KBM-7 (cell line): ENCODE results near the gene C5orf22.
"Not testable (repeated sequence)": the region's sequence is repeated elsewhere in the genome, so short reads cannot be mapped to it uniquely, and the experiment has no call there.

Experiments used
- DNase-seq: peaks from one replicate; pipeline ENCODE4 v3.0.0-alpha.2; 2015
- in situ Hi-C: fragments of 300-500 bp; cut with MboI; formaldehyde crosslinking; loops from 2 replicates; pipeline ENCODE4 v1.14.3; 2020; ENCODE audit warnings: low sequenced_read_pairs, low pct_unique_long_range_greater_than_20kb, mixed read lengths

Gene C5orf22

DNA sequence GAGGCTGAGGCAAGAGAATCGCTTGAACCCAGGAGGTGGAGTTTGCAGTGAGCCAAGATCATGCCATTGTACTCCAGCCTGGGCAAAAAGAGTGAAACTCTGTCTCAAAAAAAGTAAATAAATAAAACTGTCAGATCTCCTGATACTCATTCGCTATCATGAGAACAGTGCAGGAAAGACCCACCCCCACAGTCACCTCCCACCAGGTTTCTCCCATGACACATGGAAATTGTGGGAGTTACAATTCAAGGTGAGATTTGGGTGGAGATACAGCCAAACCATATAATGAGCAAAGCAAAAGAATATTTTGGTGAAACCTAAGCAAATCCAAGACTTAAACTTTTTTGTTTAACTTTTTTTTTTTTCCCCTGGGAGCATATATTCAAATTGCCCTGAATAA lies 17.0 kb downstream of the C5orf22 start:
- in situ Hi-C loops, DNase-seq: not testable (repeated sequence)

DNA sequence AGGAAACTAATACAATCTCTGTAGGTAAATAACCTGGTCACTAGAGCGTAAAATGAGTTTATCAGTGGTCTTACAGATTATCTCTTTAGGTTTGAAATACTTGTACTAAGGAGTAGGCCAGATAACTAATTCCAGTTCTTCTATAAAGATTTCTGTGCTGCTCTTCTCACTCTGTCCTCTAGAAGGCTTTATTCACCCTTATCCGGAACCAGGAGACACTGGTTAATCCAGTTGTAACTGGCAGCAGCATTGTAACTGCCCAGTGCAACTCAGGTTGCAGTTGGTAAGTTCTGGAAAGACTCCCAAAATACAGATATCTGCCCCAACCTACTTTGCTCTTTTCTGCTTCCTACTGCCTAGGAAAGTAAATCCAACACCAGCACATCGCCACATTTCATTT lies 19.8 kb downstream of the C5orf22 start:
- in situ Hi-C loops = loop anchor here (25.0 kb wide), 1 partner anchor 535 kb away; no protein-coding TSS in a partner anchor
- no peak for DNase-seq

DNA sequence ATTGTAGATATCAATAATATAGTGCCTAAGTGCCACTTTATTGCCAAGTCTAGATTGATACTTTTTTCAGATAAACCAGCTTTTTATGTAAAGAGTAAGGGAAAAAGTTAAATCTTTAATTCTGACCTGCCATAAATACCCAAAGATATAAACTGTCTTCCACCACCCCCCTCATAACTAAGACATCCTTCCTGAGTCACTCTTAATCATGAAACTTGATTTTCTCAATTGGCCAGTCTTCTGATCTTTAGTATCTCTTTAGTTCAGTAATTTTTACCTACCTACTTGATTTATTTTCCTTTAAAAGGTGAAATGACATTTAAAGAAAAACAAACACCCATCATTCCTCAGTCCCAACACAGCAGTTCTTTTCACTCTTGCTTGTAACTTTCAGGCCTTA lies 21.8 kb downstream of the C5orf22 start:
- DNase-seq = no peak
- in situ Hi-C loops = loop anchor here (25.0 kb wide), 1 partner anchor 533 kb away; no protein-coding TSS in a partner anchor

DNA sequence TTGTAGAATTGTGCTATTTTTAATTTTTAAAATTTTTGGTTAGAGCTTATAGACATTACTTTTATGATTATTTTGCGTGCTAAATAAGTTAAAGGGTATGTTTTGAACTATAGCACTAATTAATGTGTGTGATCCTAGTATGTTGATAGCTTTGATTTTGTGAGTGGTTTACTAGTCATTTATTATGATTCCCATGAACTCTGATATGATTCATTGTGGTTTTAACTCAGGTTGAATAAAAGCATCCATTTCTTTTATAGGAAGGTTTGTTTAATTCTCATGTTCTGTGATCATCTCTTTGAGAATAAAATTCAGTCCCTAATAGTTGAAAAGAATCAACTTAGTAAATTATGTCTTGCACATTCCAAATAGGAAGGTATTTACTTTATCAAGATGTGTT lies 22.5 kb downstream of the C5orf22 start:
- no peak for DNase-seq
- in situ Hi-C loops = loop anchor here (25.0 kb wide), 1 partner anchor 533 kb away; no protein-coding TSS in a partner anchor

DNA sequence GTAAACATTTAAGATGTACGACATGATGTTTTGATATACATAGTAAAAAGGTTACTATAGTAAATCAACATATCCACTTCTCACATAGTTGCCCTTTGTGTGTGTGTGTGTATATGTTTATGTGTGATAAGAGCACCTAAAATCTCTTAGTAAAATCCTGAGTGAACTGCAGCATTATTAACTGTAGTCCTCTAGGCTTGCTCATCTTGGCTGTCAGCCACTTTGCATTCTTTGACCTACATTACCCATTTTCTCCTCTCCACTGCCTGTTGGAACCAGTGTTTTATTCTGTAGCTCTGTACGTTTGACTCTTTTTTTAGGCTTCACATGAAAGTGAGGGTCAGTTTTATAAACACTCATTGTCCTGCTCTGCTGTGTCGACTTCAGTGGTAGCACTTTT lies 24.4 kb downstream of the C5orf22 start:
- DNase-seq = no peak

DNA sequence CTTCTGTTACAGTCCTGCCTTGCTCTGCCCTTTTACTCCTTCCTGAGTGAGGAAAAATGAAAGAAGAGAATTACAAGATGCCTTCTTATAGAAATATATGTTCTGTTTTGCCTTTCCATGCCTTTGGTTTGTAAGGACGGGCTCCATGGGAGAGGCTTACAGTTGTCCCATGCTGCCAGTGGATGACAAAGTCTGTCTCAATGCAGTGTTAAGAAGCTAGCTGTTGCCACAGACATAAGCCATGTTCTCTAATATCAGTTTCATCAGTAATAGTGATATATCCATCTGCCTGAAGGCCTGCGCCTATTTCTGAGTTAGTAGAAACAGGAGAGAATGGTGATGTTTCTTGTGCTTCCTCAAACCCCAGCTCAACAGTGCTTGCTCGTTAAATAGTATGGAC lies 27.8 kb downstream of the C5orf22 start:
- in situ Hi-C loops = loop anchor here (25.0 kb wide), 1 partner anchor 527 kb away; no protein-coding TSS in a partner anchor
- no peak for DNase-seq

More for the DNA sequence above, 24.4 kb downstream of the C5orf22 start:
- in situ Hi-C loops = loop anchor here (25.0 kb wide), 1 partner anchor 531 kb away; no protein-coding TSS in a partner anchor

DNA sequence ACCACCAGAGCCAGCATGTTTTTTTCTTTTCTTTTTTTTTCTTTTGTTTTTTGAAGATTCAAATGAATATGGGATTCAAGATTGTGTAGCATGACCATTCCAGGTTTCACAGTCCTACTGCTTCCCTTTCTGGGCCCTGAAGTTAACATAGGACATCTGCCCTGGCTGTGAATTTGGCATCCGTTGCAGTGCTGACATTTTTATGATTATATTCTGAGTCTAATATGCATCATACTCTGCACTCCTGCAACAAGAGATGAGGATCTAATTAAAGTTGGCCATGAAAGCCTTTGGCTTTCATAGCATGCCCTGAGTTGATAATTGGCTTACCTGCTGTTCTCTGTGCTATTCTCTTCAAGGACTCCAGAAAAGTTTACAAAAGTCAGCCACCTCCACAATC lies 29.8 kb downstream of the C5orf22 start:
- no peak for DNase-seq
- in situ Hi-C loops = loop anchor here (25.0 kb wide), 1 partner anchor 525 kb away; no protein-coding TSS in a partner anchor

DNA sequence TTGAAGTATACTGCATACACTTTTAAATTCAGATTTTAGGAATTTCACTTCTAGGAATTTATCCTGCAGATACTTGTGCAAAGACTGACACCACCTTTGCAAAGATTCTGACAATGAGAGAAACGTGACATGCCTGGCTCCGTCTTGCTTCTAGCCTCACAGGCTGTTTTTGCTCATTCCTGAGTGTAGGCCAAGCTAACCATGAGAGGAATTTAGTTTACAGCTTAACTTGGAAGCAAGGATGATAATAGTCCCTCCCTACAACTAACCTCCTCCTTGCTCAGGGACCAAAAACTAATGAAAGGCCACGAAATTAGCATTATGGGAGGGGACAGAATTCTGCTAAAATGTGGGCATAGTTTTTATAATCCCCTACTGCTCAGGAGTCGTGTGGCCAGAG lies 31.1 kb downstream of the C5orf22 start:
- in situ Hi-C loops = loop anchor here (25.0 kb wide), 1 partner anchor 524 kb away; no protein-coding TSS in a partner anchor
- DNase-seq = peak; percentile 8

DNA sequence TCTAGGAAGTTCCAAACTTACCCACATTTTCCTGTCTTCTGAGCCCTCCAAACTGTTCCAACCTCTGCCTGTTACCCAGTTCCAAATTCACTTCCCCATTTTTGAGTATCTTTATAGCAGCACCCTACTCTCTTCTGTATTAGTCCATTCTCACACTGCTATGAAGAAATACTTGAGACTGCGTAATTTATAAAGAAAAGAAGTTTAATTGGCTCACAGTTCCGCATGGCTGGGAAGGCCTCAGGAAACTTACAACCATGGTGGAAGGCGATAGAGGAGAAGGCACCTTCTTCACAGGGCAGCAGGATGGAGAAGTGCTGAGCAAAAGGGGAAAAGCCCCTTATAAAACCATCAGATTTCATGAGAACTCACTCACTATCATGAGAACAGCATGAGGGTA lies 34.3 kb downstream of the C5orf22 start:
- in situ Hi-C loops = loop anchor here (25.0 kb wide), 1 partner anchor 521 kb away; no protein-coding TSS in a partner anchor
- peak; percentile 17 for DNase-seq

DNA sequence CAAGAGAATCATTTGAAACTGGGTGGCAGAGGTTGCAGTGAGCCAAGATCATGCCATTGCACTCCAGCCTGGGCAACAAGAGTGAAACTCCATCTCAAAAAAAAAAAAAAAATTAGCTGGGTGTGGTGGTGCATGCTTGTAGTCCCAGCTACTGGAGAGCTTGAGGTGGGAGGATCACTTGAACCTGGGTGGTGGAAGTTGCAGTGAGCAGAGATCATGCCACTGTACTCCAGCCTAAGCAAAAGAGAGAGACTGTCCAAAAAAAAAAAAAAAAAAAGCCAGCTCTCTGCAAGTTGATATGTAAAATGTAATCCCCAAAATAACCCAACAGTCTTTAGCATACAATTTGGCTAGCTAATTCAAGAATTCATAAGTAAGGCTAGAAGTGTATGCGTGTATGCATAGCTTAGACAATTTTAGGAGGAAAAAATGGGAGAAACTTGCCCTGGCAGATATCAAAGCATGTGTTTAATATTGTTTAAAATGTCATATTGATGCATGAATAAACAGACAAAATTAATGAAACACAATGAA lies 36.3 kb downstream of the C5orf22 start:
- in situ Hi-C loops = loop anchor here (25.0 kb wide), 1 partner anchor 519 kb away; no protein-coding TSS in a partner anchor
- DNase-seq = no peak

DNA sequence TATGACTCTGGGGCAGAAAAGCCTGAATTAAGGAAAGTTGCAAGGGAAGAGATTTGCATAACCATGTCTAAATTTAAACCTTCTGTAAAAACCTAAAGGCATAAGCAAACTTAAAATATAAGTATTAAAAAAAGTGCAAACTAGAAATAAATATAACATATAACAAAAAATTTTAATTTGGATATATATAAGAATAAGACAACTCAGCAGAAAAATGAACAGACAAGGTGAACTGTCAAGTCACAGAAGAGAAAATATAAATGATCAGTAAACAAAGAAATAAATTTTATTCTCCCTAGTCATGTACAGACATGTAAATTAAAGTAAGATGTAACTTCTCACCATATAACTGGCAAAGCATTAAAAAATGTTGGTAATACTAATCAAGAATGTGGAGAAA lies 37.0 kb downstream of the C5orf22 start:
- no peak for DNase-seq
- in situ Hi-C loops = loop anchor here (25.0 kb wide), 1 partner anchor 518 kb away; no protein-coding TSS in a partner anchor

DNA sequence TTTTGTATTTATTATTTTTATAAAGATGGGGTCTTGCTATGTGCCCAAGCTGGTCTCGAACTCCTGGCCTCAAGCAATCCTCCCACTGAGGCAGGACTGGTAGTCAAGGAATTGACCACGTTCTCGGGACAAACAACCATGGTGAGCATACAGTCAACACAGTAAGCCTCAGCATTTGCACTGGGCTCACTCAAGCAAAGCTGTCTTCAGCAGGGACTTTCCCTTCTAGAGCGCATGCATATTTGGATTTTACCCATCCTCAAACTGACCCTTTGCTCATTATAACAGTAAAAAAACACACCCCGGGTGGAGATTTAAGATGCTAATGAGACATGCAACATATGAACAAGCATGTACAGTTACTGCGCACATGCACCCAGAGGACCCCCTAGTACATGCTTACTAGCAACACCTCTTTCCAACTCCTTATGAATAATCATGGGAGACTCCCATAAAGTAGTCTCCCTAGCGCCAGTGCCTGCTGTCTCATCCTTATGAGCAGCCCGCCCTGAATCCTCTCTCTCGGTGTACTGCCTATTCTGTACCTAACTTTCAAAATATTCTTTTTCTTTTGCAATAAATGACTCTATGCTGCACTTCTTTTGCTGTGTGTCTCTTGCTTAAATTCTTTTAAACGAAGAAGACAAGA lies 41.5 kb downstream of the C5orf22 start:
- in situ Hi-C loops = loop anchor here (25.0 kb wide), 1 partner anchor 514 kb away; no protein-coding TSS in a partner anchor
- no peak for DNase-seq

DNA sequence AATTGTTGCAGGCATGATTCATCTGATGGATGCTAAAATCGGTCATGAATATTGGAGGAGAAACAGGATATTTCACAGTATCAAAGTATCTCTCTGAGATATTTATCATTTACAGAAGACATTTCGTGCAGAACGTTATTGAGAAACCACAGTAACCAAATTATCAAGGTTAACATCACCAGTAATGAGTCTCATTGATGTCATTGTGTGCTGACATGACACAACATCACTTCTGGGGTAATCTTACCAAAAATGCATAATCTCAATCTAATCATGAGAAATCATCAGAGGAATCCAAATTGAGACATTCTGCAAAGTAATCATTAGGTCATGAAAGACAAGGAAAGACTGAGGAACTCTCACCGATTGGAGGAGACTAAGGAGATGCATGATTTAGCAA lies 42.7 kb downstream of the C5orf22 start:
- in situ Hi-C loops = loop anchor here (25.0 kb wide), 2 partner anchors 238 to 513 kb away; no protein-coding TSS in a partner anchor
- no peak for DNase-seq

DNA sequence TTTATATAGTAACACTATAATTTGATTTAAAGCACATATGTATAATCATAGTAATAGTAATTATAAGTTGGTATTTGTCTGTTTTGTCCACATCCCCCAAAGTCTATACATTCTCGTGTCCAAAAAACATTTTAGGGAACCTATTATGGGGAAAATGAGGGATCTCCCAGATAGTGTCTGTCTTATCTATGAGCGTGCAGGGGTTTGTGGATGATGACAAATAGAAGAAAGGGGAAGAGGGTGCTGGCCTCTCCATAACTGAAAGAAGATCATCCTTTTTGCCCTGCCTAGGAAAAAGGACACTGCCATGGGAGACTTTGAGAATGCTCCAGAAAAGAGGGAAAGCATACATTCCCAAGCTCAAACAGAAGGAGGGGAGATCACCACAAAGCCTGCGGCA lies 45.3 kb downstream of the C5orf22 start:
- in situ Hi-C loops = loop anchor here (25.0 kb wide), 1 partner anchor 235 kb away; no protein-coding TSS in a partner anchor
- DNase-seq = no peak

DNA sequence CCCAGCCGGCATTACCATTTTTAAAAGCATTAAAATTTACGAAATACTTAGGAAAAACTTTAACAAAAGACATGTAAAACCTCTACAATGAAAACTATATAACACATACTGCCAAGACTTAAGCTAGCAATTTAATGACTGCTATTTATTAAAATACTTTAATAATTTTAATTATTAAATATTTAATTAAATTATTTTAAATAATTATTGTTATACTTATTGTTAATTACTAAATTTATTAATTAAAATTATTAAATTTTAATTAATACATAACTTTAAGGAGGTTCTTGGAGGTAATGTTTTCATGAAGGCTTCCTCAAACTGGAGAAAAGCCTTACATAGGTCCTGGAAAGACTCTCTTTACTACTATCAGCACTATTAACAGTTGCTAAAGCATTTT lies 47.5 kb downstream of the C5orf22 start:
- in situ Hi-C loops = loop anchor here (25.0 kb wide), 1 partner anchor 233 kb away; no protein-coding TSS in a partner anchor
- no peak for DNase-seq

DNA sequence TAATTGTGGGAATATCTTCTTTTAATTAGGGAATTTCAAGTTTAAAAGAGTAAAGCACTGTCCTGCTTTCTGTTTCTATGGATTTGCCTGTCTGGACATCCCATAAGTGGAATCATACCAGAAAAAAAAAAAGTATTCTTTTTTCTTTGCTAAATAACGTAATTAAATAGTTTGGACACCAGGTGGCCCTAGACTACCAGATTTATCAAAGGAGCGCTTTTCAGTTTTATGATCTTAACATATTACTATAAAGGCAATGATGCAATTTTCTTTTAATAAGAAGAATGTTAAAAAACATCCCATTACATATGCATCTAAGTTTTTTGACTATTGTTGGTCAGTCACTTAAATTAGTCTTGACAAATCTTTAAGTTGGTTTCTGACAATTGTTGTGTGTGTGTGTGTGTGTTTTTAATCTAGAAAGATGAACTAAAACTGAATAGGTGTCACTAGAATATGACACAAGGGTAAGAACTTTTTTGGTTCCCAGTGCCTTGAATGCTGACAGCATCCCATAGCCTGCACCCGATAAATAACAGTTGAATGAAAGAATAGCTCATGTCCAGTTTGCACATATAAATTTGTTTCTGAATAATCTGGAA lies 49.5 kb downstream of the C5orf22 start:
- DNase-seq = peak; percentile 46
- in situ Hi-C loops = loop anchor here (25.0 kb wide), 1 partner anchor 231 kb away; no protein-coding TSS in a partner anchor

DNA sequence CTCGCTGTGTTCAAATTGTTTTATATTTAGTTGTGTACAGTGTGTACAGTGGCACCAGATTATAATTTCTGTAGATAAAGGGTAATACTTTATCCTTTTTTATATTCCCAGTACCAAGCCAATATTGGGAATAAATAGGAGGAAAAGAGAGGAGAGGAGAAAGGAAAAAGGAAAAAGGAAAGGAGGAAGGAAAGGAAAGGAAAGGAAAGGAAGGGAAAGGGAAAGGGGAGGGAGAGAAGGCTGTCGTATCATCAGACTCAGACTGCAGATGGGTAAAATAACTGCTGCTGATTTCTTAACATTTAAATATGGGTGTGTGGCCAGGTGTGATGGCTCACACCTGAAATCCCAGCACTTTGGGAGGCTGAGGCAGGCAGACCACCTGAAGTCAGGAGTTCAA lies 51.0 kb downstream of the C5orf22 start:
- in situ Hi-C loops = loop anchor here (25.0 kb wide), 1 partner anchor 229 kb away; no protein-coding TSS in a partner anchor
- DNase-seq = no peak

DNA sequence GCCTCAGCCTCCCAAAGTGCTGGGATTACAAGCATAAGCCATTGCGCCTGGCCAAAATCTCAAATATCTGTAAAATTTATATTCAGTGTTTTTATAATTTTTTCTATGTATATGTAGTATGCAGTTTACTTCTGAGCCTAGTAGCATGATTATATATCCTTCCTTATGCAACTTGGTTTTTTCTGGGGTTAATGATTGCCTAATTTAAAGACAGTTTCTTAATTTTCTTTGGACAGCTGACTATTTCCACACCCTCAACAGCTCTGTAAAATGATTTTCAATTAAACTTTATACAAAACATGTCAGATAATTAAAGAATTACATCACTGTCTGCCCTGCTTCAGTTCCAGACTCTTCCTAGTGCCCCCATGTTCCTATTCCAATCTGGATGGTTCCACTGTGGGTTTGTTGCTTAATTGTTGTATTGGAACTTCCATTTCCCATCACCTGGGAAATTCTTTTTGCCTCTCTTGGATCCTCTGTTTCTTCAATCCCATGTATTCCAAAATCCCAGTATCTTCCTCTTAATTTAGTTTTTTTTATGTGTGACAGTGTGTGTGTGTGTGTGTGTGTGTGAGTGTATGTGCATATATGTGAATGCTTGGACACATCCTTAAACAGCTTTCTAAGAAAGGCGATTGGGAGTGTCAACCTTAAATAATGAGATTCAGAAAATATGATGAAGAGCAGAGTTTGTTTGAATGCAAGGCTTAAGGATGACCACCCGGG lies 53.2 kb downstream of the C5orf22 start:
- in situ Hi-C loops = loop anchor here (25.0 kb wide), 1 partner anchor 227 kb away; no protein-coding TSS in a partner anchor
- no peak for DNase-seq

DNA sequence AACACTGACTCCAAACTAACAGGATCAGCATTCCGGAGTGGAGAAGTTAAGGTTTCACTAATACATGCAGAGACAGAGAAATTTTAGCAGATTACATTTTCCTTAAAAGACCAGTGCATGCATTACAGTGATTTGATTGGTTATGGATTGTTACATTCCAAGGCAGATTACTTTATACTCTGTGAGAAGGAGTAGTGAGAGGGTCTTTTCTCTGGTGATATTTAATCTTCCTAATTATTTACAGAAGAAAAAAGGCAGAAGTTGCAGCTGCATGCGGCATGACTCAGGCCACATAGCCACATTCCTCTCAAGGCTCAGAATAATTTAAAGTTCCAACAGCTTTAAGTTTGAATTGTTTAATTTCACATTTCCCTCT lies 53.8 kb downstream of the C5orf22 start:
- no peak for DNase-seq
- in situ Hi-C loops = loop anchor here (25.0 kb wide), 1 partner anchor 226 kb away; no protein-coding TSS in a partner anchor
